ENCODE results near the gene CLEC11A. TPM values are rescaled to one million over a fixed set of nuclear protein-coding genes. Genes with fewer than 3 reads are reported as not detected.

The CLEC11A gene
- total and polyA plus RNA-seq, 2 of the 8 experiments (the other 6 are each of a cell fraction or from before 2014, with no cell fraction given): 4.3 to 17.4 TPM

DNA sequence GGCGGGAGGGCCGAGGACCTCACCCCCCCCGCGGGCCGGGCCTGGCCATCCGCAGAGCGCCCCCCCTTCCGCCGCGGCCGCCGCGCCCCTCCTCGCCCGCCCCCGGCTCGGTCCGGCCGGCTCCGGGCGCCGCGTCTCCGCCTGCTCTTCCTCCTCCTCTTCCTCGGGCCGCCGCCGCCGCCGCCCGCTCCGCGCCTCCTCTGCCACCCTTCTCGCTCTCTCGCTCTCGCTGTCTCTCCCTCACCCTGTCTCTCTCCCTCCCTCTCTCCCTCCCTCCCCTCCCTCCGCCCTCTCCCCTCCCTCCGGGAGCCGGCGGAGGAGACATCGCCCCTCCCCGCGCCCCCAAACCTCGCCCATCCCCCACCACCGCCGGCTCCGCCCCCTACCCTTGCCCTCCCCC, 3.6 kb upstream of the CLEC11A start, which contains the start of gene SHANK1:
TSS of gene SHANK1 (minus strand) at position 237 of the 400 bp plus-strand sequence. CDS start 2,883 bp downstream, outside the sequence.
- H3K4me3 ChIP-seq (ENCODE audit: extremely low read depth in 1 of 4, insufficient read depth in 2 of 4, low read depth in 3 of 4, low read length in 4 of 4): peak within 1 kb of the TSS; percentile 38 to 94 (median 56); a peak in 6 of 8 replicates
- H3K4ac ChIP-seq (replicated peaks; ENCODE audit: insufficient read length, low read depth, low read length): peak within 1 kb of the TSS; percentile 80
- H2AK5ac ChIP-seq (ENCODE audit: low read depth, low read length): peak within 1 kb of the TSS; percentile 79; the same call in 1 of the 2 replicates
- H3K4me1 ChIP-seq (replicated peaks in 1 of 4; ENCODE audit: control insufficient read depth in 3 of 4, insufficient read depth in 4 of 4, low read length in 3 of 4): peaks cover 5 to 36% (median 24%) of the 10 kb centered on the region in 4 experiments
- no peak within 1 kb of the TSS for H3K23ac ChIP-seq (ENCODE audit: insufficient read length)
- H3K56ac ChIP-seq (replicated peaks; ENCODE audit: insufficient read length, low read depth, low read length): no peak within 1 kb of the TSS
- no peaks in the 10 kb centered on the region; a peak in 1 of 8 replicates for H3K36me3 ChIP-seq (ENCODE audit: control insufficient read depth in 2 of 4, insufficient read depth in 4 of 4, low read length in 3 of 4)
- H3K9me3 ChIP-seq (ENCODE audit: insufficient read depth in 2 of 2, low read depth in 1 of 2, low read length in 1 of 2): no peaks in the 10 kb centered on the region
- H2BK20ac ChIP-seq (ENCODE audit: low read length): peak within 1 kb of the TSS; percentile 84
- H3K4me2 ChIP-seq (ENCODE audit: insufficient read depth in 1 of 2, low read depth in 2 of 2, low read length in 2 of 2): peak within 1 kb of the TSS; percentile 49 to 72
- ChIA-PET POLR2A (ENCODE audit: partially characterized antibody) (interaction anchor here (1.0 to 11.8 kb wide), 4 partner anchors 47 to 76 kb away, joined by 3 to 72 read pairs (median 6); no protein-coding TSS in a partner anchor), CTCF (ENCODE audit: partially characterized antibody) (interaction anchor here (2.9 to 6.2 kb wide), 4 partner anchors 10 to 61 kb away, joined by 11 to 134 read pairs (median 24); no protein-coding TSS in a partner anchor)
- H3K9ac ChIP-seq (replicated peaks in 1 of 4; ENCODE audit: extremely low read depth in 1 of 4, low read depth in 3 of 4, low read length in 3 of 4): no peak within 1 kb of the TSS
- peak in 1 of 2 experiments; percentile 72 for DNase-seq (ENCODE audit: low read depth in 1 of 2, low spot score in 2 of 2)
- H2BK120ac ChIP-seq (replicated peaks; ENCODE audit: low read depth, low read length): peak within 1 kb of the TSS; percentile 90
- H4K91ac ChIP-seq (replicated peaks; ENCODE audit: insufficient read length, low read length): peak within 1 kb of the TSS; percentile 79
- no peaks in the 10 kb centered on the region for H3K79me1 ChIP-seq (ENCODE audit: low read depth, low read length)
- TF ChIP-seq EGR1 (IDR thresholded peaks at IDR 0.05; ENCODE audit: borderline replicate concordance, low read depth, low read length): peak; percentile 27; the same call in 1 of the 2 replicates
- peak; percentile 37 for TF ChIP-seq KDM4A (IDR thresholded peaks at IDR 0.05; ENCODE audit: low read depth, low read length, severe bottlenecking)
- TF ChIP-seq EP300 (IDR thresholded peaks at IDR 0.05; ENCODE audit: borderline replicate concordance in 1 of 2, low read depth in 2 of 2, low read length in 2 of 2): no peak
- TF ChIP-seq MAX (IDR thresholded peaks at IDR 0.05): peak; percentile 54; the same call in 1 of the 2 replicates
- no peak within 1 kb of the TSS; the same call in none of the 2 replicates for H3K18ac ChIP-seq (ENCODE audit: extremely low read depth, low read length)
- H2BK12ac ChIP-seq (ENCODE audit: low read depth, low read length): peak within 1 kb of the TSS; percentile 97; the same call in 1 of the 2 replicates
- no peak within 1 kb of the TSS for H3K14ac ChIP-seq (ENCODE audit: insufficient read length)
- H3K27ac ChIP-seq (ENCODE audit: low read depth, low read length): no peak within 1 kb of the TSS
- no peak within 1 kb of the TSS for H2AFZ ChIP-seq (ENCODE audit: low read length)
- no CpG with 5 or more reads among the region's 47 CpGs for WGBS, 2 experiments (ENCODE audit: extremely low coverage in 1 of 2, insufficient coverage in 1 of 2, insufficient read length in 1 of 2, insufficient replicate concordance in 2 of 2, low coverage in 1 of 2, low lambda C conversion rate in 2 of 2, missing lambda C conversion rate in 1 of 2)
- H3K23me2 ChIP-seq (ENCODE audit: low read depth, low read length): peaks cover 7% of the 10 kb centered on the region
- no peak for FAIRE-seq
- H4K5ac ChIP-seq (ENCODE audit: insufficient read length, low read depth, low read length): no peak within 1 kb of the TSS
- H4K20me1 ChIP-seq (replicated peaks in 1 of 2; ENCODE audit: control insufficient read depth in 1 of 2, insufficient read depth in 2 of 2, low read length in 2 of 2): peaks cover 1 to 4% of the 10 kb centered on the region in 2 experiments
- no peak within 1 kb of the TSS; the same call in 1 of the 2 replicates for H4K8ac ChIP-seq (ENCODE audit: extremely low read depth, insufficient read depth, low read length)
- H2BK15ac ChIP-seq (ENCODE audit: low read length): peak within 1 kb of the TSS; percentile 93; the same call in 1 of the 2 replicates
- peak within 1 kb of the TSS; percentile 53; the same call in 1 of the 2 replicates for H2BK5ac ChIP-seq (ENCODE audit: low read depth, low read length)
- H3K79me2 ChIP-seq (ENCODE audit: control insufficient read depth in 1 of 2, insufficient read depth in 2 of 2, low read length in 2 of 2): no peaks in the 10 kb centered on the region
- H3K27me3 ChIP-seq (replicated peaks in 1 of 4; ENCODE audit: control insufficient read depth in 3 of 4, extremely low read depth in 1 of 4, insufficient read depth in 3 of 4, low read length in 3 of 4): peaks cover 4 to 42% (median 30%) of the 10 kb centered on the region in 4 experiments
